GM23338 (cell line): Measurements from ENCODE around the gene CYFIP1.

Experiments
- EZH2 ChIP-seq: fragments of 200-600 bp; sonication (generic); IDR thresholded peaks from one replicate; pipeline ENCODE4 v1.8.0; 2017; ENCODE audit warnings: antibody characterized with exemption, mild to moderate bottlenecking, low read depth; ENCODE audit not compliant: unreplicated experiment
- EZH2phosphoT487 ChIP-seq: fragments of 200-600 bp; sonication (generic); IDR thresholded peaks from one replicate; pipeline ENCODE4 v1.8.1; 2018; ENCODE audit warnings: antibody characterized with exemption; ENCODE audit not compliant: unreplicated experiment
- POLR2AphosphoS5 ChIP-seq: IDR thresholded peaks from 2 replicates; pipeline ENCODE4 v1.6.1; 2016; ENCODE audit warnings: antibody characterized with exemption, low read depth
- STAT1 ChIP-seq: IDR thresholded peaks from one replicate; pipeline ENCODE4 v1.6.1; 2016; ENCODE audit warnings: antibody characterized with exemption; ENCODE audit not compliant: unreplicated experiment
- ZNF114 ChIP-seq: fragments of 250-450 bp; sonication (Bioruptor Pico); IDR thresholded peaks from 2 replicates; pipeline ENCODE4 v1.5.0; 2020; ENCODE audit warnings: mild to moderate bottlenecking, moderate library complexity
- TF ChIP-seq, protein P1 (sequence below), 2 experiments: fragments of 200-600 bp in 1 of 2; sonication (generic) in 1 of 2; conservative IDR thresholded peaks; 2 replicates each; pipeline versions ENCODE4 v1.5.1 to v1.6.1; 2016 to 2017; ENCODE audit warnings: antibody characterized with exemption in 2 of 2, low read depth in 2 of 2, mild to moderate bottlenecking in 2 of 2, moderate library complexity in 1 of 2
- TF ChIP-seq, protein P2 (sequence below): IDR thresholded peaks from one replicate; pipeline ENCODE4 v1.6.1; 2018; ENCODE audit warnings: antibody characterized with exemption; ENCODE audit not compliant: unreplicated experiment

DNA sequence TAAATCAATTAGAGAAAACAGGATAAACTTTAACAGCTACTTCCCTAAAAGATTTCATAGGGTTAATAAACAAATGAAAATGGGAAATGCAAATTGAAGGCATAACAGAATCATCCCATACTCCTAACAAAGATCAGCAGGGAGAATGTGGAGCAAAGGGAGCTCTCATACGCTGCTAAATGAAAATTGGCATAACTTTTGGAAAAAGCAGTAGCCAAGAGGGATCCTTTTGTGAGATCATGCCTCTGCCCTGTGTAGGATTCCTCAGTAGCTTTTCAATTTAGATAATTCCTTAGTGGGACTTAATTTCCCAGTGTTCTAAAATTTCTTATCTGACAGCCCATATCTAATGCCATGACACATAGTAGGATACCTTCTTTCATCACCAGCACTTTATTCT is 123.5 kb downstream of the CYFIP1 start:
- TF ChIP-seq EZH2: no peak
- TF ChIP-seq, protein P1, sequence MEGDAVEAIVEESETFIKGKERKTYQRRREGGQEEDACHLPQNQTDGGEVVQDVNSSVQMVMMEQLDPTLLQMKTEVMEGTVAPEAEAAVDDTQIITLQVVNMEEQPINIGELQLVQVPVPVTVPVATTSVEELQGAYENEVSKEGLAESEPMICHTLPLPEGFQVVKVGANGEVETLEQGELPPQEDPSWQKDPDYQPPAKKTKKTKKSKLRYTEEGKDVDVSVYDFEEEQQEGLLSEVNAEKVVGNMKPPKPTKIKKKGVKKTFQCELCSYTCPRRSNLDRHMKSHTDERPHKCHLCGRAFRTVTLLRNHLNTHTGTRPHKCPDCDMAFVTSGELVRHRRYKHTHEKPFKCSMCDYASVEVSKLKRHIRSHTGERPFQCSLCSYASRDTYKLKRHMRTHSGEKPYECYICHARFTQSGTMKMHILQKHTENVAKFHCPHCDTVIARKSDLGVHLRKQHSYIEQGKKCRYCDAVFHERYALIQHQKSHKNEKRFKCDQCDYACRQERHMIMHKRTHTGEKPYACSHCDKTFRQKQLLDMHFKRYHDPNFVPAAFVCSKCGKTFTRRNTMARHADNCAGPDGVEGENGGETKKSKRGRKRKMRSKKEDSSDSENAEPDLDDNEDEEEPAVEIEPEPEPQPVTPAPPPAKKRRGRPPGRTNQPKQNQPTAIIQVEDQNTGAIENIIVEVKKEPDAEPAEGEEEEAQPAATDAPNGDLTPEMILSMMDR (conservative IDR thresholded peaks at IDR 0.05; ENCODE audit: low read depth in 2 of 2): no peak
- no peak for TF ChIP-seq POLR2AphosphoS5
- TF ChIP-seq, protein P2, sequence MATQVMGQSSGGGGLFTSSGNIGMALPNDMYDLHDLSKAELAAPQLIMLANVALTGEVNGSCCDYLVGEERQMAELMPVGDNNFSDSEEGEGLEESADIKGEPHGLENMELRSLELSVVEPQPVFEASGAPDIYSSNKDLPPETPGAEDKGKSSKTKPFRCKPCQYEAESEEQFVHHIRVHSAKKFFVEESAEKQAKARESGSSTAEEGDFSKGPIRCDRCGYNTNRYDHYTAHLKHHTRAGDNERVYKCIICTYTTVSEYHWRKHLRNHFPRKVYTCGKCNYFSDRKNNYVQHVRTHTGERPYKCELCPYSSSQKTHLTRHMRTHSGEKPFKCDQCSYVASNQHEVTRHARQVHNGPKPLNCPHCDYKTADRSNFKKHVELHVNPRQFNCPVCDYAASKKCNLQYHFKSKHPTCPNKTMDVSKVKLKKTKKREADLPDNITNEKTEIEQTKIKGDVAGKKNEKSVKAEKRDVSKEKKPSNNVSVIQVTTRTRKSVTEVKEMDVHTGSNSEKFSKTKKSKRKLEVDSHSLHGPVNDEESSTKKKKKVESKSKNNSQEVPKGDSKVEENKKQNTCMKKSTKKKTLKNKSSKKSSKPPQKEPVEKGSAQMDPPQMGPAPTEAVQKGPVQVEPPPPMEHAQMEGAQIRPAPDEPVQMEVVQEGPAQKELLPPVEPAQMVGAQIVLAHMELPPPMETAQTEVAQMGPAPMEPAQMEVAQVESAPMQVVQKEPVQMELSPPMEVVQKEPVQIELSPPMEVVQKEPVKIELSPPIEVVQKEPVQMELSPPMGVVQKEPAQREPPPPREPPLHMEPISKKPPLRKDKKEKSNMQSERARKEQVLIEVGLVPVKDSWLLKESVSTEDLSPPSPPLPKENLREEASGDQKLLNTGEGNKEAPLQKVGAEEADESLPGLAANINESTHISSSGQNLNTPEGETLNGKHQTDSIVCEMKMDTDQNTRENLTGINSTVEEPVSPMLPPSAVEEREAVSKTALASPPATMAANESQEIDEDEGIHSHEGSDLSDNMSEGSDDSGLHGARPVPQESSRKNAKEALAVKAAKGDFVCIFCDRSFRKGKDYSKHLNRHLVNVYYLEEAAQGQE: no peak
- no peak for TF ChIP-seq EZH2phosphoT487
- no peak for TF ChIP-seq STAT1
- no peak for TF ChIP-seq ZNF114
